GM10248 (cell line): ENCODE measurements around the gene HAAO.

Source experiments
- CTCF ChIA-PET: fragments of 300-600 bp; sonication (Branson Sonifier 250); formaldehyde crosslinking; extraction: SDS; loops from one replicate; lab custom pipeline; 2021; ENCODE audit warnings: antibody characterized with exemption; lab: Yijun Ruan, JAX
- POLR2A ChIA-PET: fragments of 350-650 bp; sonication (Branson Sonifier 250); formaldehyde crosslinking; extraction: SDS; loops from one replicate; lab custom pipeline; 2020; ENCODE audit warnings: antibody characterized with exemption; lab: Yijun Ruan, JAX
- DNase-seq: peaks from one replicate; pipeline ENCODE4 v3.0.0; 2012; ENCODE audit errors: extremely low spot score
- TF ChIP-seq, protein P1 (sequence below): IDR thresholded peaks from 2 replicates; pipeline ENCODE4 v1.5.1; 2012; ENCODE audit warnings: mild to moderate bottlenecking, low read depth; ENCODE audit errors: extremely low read depth, missing control alignments, control extremely low read depth

HAAO gene

DNA sequence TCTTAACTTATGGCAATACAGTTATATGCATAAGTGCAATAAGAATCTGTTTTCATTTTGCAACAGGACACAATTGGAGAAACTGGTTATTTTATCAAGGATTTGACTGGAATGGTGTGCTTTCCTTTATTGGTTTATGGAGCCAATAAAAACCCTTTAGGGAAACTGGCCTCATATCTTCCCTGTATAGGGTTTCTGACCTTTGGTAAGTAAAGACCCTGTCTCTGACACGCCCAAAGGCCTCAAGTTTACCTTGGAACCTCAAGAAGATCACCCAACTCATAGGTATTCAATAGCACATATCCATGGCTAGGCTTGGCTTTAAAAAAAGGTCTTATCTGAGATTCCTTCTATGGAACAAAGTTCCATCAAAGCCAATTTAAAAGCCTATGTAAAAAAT is 11.2 kb downstream of the HAAO start:
- CTCF ChIA-PET, result interaction anchor here (1.2 to 1.7 kb wide), 2 partner anchors 10 to 13 kb away, joined by 4 to 6 read pairs; no protein-coding TSS in a partner anchor
- POLR2A ChIA-PET, result no interaction called here
- TF ChIP-seq, protein P1, sequence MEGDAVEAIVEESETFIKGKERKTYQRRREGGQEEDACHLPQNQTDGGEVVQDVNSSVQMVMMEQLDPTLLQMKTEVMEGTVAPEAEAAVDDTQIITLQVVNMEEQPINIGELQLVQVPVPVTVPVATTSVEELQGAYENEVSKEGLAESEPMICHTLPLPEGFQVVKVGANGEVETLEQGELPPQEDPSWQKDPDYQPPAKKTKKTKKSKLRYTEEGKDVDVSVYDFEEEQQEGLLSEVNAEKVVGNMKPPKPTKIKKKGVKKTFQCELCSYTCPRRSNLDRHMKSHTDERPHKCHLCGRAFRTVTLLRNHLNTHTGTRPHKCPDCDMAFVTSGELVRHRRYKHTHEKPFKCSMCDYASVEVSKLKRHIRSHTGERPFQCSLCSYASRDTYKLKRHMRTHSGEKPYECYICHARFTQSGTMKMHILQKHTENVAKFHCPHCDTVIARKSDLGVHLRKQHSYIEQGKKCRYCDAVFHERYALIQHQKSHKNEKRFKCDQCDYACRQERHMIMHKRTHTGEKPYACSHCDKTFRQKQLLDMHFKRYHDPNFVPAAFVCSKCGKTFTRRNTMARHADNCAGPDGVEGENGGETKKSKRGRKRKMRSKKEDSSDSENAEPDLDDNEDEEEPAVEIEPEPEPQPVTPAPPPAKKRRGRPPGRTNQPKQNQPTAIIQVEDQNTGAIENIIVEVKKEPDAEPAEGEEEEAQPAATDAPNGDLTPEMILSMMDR, result no peak
- no peak for DNase-seq

DNA sequence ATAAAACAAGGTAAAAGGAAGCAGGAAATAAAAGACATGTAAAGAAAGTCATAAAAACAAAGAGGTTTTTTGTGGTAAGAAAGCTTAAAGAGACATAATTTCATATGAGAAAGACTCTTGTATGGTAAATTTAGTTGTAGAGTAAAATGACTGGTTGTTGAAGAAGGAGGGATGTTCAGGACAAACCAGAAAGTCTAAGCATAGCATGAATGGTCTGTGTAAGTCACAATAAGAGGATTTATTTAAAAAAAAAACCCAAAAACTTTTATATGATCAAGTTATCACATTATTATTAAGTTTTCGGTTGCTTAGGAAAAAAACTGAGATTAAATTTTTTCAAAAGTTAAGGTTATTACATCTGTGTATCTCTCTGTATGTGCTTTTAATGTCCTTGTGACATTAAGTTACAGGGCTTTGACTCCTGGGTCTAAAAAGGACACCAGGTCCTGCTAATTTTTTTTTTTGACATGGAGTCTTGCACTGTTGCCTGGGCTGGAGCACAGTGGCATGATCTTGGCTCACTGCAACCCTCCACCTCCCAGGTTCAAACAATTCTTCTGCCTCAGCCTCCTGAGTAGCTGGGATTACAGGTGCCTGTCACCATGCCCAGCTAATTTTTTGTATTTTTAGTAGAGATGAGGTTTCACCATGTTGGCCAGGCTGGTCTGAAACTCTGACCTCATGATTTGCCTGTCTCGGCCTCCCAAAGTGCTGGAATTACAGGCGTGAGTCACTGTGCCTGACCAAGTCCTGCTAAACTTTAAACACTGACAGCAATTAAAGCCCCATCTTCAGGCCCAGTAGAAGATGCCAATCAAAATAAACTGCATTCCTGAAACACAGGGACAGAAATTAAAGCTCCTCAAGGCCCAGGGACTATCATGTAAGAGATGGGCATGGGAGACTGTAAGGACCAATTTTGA is 14.2 kb downstream of the HAAO start:
- no peak for DNase-seq
- POLR2A ChIA-PET, result no interaction called here
- CTCF ChIA-PET, result no interaction called here
- TF ChIP-seq, protein P1, result no peak

DNA sequence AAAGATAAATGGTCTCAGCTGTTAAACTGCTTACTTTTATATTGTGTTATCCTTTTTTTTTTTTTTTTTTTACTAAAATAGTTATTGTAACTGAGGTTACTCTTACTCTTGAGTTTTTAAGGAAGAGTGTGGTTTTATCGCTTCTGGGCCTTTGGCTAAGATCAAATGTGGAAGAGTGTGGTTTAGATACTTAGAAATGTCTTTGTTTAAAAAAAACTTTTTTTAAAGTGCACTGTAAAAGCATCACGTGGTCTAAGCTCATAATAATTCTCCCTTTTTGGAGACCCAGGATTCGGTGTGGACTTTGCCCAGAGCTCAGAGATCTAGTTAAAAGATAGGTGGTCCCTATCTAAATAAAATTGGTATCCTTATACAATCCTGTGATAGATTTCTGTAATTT is 16.6 kb downstream of the HAAO start:
- POLR2A ChIA-PET, result interaction anchor here (0.7 kb wide), 2 partner anchors 11 to 650 kb away, joined by 3 read pairs; no protein-coding TSS in a partner anchor
- TF ChIP-seq, protein P1, result no peak
- DNase-seq, result no peak
- CTCF ChIA-PET, result interaction anchor here (1.2 to 1.8 kb wide), 3 partner anchors 13 to 31 kb away, joined by 3 to 6 read pairs (median 3); partner anchors contain the start of gene HAAO

DNA sequence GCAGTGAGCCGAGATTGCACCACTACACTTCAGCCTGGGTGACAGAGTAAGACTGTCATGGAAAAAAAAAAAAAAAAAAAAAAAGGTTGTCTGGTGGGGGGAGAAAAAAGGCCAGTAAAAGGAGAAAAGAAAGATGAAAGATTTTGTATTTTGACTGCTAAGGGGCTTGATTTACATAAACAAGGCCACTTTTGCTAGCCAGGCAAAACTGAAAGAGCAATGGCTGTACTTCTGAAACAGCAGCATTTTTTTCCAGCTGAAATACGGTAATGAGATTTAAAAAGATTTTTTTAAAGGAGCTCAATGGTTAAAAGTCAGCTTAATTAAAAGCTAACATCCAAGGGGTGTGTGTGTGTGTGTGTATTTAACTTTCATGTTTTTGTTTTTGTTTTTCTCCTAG is 17.2 kb downstream of the HAAO start:
- POLR2A ChIA-PET, result interaction anchor here (0.7 kb wide), 1 partner anchor 12 kb away, joined by 3 read pairs; no protein-coding TSS in a partner anchor
- CTCF ChIA-PET, result interaction anchor here (1.2 to 1.8 kb wide), 3 partner anchors 13 to 30 kb away, joined by 3 to 6 read pairs (median 3); partner anchors contain the start of gene HAAO
- TF ChIP-seq, protein P1, result no peak
- DNase-seq, result no peak

DNA sequence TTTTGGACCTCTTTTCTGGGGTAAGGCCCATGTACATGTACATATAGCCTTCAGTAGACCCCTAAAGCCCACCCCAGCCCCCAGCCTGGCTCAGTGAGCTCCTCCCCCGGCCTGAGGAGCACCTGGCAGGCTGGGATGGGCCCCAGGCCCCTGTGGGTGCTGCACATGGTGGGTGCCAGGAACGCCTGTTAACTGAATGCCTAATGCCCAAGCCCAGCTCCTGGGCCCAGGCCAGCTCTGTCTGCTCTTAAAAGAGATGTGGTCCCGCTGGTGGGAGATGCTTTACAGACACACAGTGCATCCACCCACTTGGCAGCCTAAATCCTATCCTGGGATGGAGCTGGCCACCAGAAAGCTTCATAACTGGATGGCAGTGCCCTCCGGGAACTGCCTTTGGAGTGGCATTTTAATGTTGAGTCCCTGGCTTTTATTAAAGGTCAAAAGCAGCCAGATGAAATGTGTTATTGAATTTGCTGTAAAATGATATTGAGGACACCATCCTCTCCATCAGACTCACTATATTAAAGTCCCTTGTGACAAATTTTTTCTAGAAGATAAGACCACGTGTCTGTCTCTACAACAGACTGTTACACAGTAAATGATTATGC is 20.7 kb downstream of the HAAO start:
- ChIA-PET CTCF (interaction anchor here (0.9 to 4.5 kb wide), 9 partner anchors 9 to 107 kb away, joined by 3 to 23 read pairs (median 3); no protein-coding TSS in a partner anchor), POLR2A (no interaction called here)
- no peak for DNase-seq
- TF ChIP-seq, protein P1, result no peak
